Neutrophil (primary cell): ENCODE measurements around the gene CCDC90B.
"Not testable (repeated sequence)": the region's sequence is repeated elsewhere in the genome, so short reads cannot be mapped to it uniquely, and the experiment has no call there.

Experiments
- H3K27ac ChIP-seq: fragments of 200-600 bp; sonication (generic); 2 replicates; pipeline ENCODE4 v1.5.1; 2016; ENCODE audit warnings: mild to moderate bottlenecking, moderate library complexity
- H3K27me3 ChIP-seq: fragments of 200-600 bp; sonication (generic); 2 replicates; pipeline ENCODE4 v1.6.0; 2016; ENCODE audit warnings: mild to moderate bottlenecking
- H3K36me3 ChIP-seq: fragments of 200-600 bp; sonication (generic); 2 replicates; pipeline ENCODE4 v1.5.1; 2017
- H3K4me1 ChIP-seq, 2 experiments: fragments of 200-600 bp in 1 of 2; sonication (generic) in 1 of 2; 1 replicate in 1 of 2; 2 replicates in 1 of 2; pipeline versions ENCODE4 v1.5.1 to v1.6.1; 2013 to 2016; ENCODE audit warnings: low read depth in 1 of 2, low read length in 1 of 2, mild to moderate bottlenecking in 1 of 2, moderate library complexity in 1 of 2; ENCODE audit not compliant: control insufficient read depth in 1 of 2, insufficient read depth in 1 of 2
- H3K4me3 ChIP-seq, 2 experiments: fragments of 200-600 bp in 1 of 2; sonication (generic) in 1 of 2; 1 replicate in 1 of 2; 2 replicates in 1 of 2; pipeline ENCODE4 v1.5.1; 2013 to 2016; ENCODE audit warnings: low read depth in 1 of 2, low read length in 1 of 2, mild to moderate bottlenecking in 1 of 2, moderate library complexity in 1 of 2
- H3K9me3 ChIP-seq: fragments of 200-600 bp; sonication (generic); 2 replicates; pipeline ENCODE4 v1.5.1; 2016
- CTCF ChIP-seq: fragments of 200-600 bp; sonication (generic); IDR thresholded peaks from 2 replicates; pipeline ENCODE4 v1.5.1; 2016; ENCODE audit warnings: antibody characterized with exemption

CCDC90B gene

GRCh38 chr11:83272627-83273026 lies 13.5 kb downstream of the CCDC90B start:
- Histone ChIP-seq H3K27me3 (no peaks in the 10 kb centered on the region), H3K9me3 (no peaks in the 10 kb centered on the region), H3K4me1 (no peaks in the 10 kb centered on the region), H3K27ac (no peak overlapping the region), H3K4me3 (no peak overlapping the region), H3K36me3 (peaks cover 66% of the 10 kb centered on the region)
- no peak for TF ChIP-seq CTCF

GRCh38 chr11:83271734-83272133 lies 14.4 kb downstream of the CCDC90B start:
- H3K27me3 ChIP-seq, H3K9me3 ChIP-seq, H3K27ac ChIP-seq, H3K4me3 ChIP-seq, H3K4me1 ChIP-seq: not testable (repeated sequence)
- H3K36me3 ChIP-seq: peaks cover 58% of the 10 kb centered on the region

- H3K27me3 ChIP-seq, H3K4me1 ChIP-seq, H3K9me3 ChIP-seq, H3K4me3 ChIP-seq, H3K27ac ChIP-seq: not testable (repeated sequence)
- peaks cover 58% of the 10 kb centered on the region for H3K36me3 ChIP-seq
Observed at GRCh38 chr11:83269080-83269479, 17.1 kb downstream of the CCDC90B start.

- H3K27me3 ChIP-seq: no peaks in the 10 kb centered on the region
- no peaks in the 10 kb centered on the region for H3K9me3 ChIP-seq
- no peak overlapping the region for H3K4me3 ChIP-seq
- no peak for TF ChIP-seq CTCF
- no peaks in the 10 kb centered on the region for H3K4me1 ChIP-seq
- peaks cover 65% of the 10 kb centered on the region for H3K36me3 ChIP-seq
- no peak overlapping the region for H3K27ac ChIP-seq
Observed at GRCh38 chr11:83265331-83265730, 20.8 kb downstream of the CCDC90B start.

GRCh38 chr11:83259559-83259958 lies 26.6 kb downstream of the CCDC90B start:
- no peaks in the 10 kb centered on the region for H3K27me3 ChIP-seq
- TF ChIP-seq CTCF: no peak
- no peak overlapping the region for H3K27ac ChIP-seq
- H3K4me3 ChIP-seq: no peak overlapping the region
- H3K36me3 ChIP-seq: peaks cover 67% of the 10 kb centered on the region
- no peaks in the 10 kb centered on the region for H3K4me1 ChIP-seq
- no peaks in the 10 kb centered on the region for H3K9me3 ChIP-seq

GRCh38 chr11:83257761-83258168 lies 28.4 kb downstream of the CCDC90B start:
- no peaks in the 10 kb centered on the region for H3K9me3 ChIP-seq
- H3K36me3 ChIP-seq: peaks cover 49% of the 10 kb centered on the region
- H3K4me1 ChIP-seq: no peaks in the 10 kb centered on the region
- H3K27me3 ChIP-seq: no peaks in the 10 kb centered on the region
- TF ChIP-seq CTCF: no peak
- no peak overlapping the region for H3K27ac ChIP-seq
- H3K4me3 ChIP-seq: no peak overlapping the region
